Amniotic epithelial cell (primary cell): Measurements from ENCODE around the gene SCN10A.
A peak's percentile ranks its signal among the peaks of the same experiment; 100 is the strongest.

Experiments used
- DNase-seq: peaks from one replicate; pipeline ENCODE4 v3.0.0-alpha.2; 2010; ENCODE audit warnings: low read depth

Gene SCN10A

GRCh38 chr3:38816026-38816425 is at the start of gene SCN10A:
TSS of gene SCN10A (minus strand) at chr3:38816217. CDS start at chr3:38794010, 22,207 bp downstream.
- no peak for DNase-seq

- DNase-seq: no peak
These were observed 37.0 kb upstream of the SCN10A start for GRCh38 chr3:38853011-38853410.

- DNase-seq: peak; percentile 69
These were observed 27.9 kb upstream of the SCN10A start for GRCh38 chr3:38843898-38844297.

GRCh38 chr3:38842266-38842965 is 26.4 kb upstream of the SCN10A start:
- no peak for DNase-seq

GRCh38 chr3:38840987-38841386 is 25.0 kb upstream of the SCN10A start:
- no peak for DNase-seq

GRCh38 chr3:38837358-38837757 is 21.3 kb upstream of the SCN10A start:
- DNase-seq: no peak

GRCh38 chr3:38836561-38836960 is 20.5 kb upstream of the SCN10A start:
- DNase-seq: no peak

GRCh38 chr3:38835939-38836338 is 19.9 kb upstream of the SCN10A start:
- DNase-seq: no peak

- no peak for DNase-seq
These were observed 18.7 kb upstream of the SCN10A start for GRCh38 chr3:38834717-38835116.

GRCh38 chr3:38834110-38834509 is 18.1 kb upstream of the SCN10A start:
- DNase-seq: peak; percentile 84

- DNase-seq: peak; percentile 85
These were observed 13.4 kb upstream of the SCN10A start for GRCh38 chr3:38829404-38829803.

GRCh38 chr3:38828681-38829080 is 12.7 kb upstream of the SCN10A start:
- DNase-seq: no peak

GRCh38 chr3:38827791-38828190 is 11.8 kb upstream of the SCN10A start:
- no peak for DNase-seq

GRCh38 chr3:38826001-38826400 is 10.0 kb upstream of the SCN10A start:
- no peak for DNase-seq

GRCh38 chr3:38824349-38824748 is 8.3 kb upstream of the SCN10A start:
- no peak for DNase-seq

- no peak for DNase-seq
These were observed 7.7 kb upstream of the SCN10A start for GRCh38 chr3:38823722-38824121.

GRCh38 chr3:38823186-38823585 is 7.2 kb upstream of the SCN10A start:
- no peak for DNase-seq

GRCh38 chr3:38811822-38812221 is 4.2 kb downstream of the SCN10A start:
- DNase-seq: no peak

GRCh38 chr3:38805765-38806386 is 10.1 kb downstream of the SCN10A start:
- DNase-seq: peak; percentile 71

- no peak for DNase-seq
These were observed 11.0 kb downstream of the SCN10A start for GRCh38 chr3:38805004-38805403.

- no peak for DNase-seq
These were observed 15.5 kb downstream of the SCN10A start for GRCh38 chr3:38800511-38800910.

- no peak for DNase-seq
These were observed 22.3 kb downstream of the SCN10A start for GRCh38 chr3:38793721-38794120.

- no peak for DNase-seq
These were observed 23.0 kb downstream of the SCN10A start for GRCh38 chr3:38792983-38793382.

- no peak for DNase-seq
These were observed 33.9 kb downstream of the SCN10A start for GRCh38 chr3:38782148-38782547.
